GM08714 (cell line): Measurements from ENCODE around the gene NPAS3.

Source experiments
- H3K4me3 ChIP-seq: fragments of 200-500 bp; sonication (Bioruptor generic); 2 replicates; pipeline ENCODE4 v1.5.1; 2014; ENCODE audit warnings: mild to moderate bottlenecking, low read length, inconsistent platforms
- ZNF274 ChIP-seq: IDR thresholded peaks from 2 replicates; pipeline ENCODE4 v1.6.1; 2012; ENCODE audit warnings: mild to moderate bottlenecking, low read depth, low read length

NPAS3 gene

GRCh38 chr14:32932914-32933628 lies 5.6 kb upstream of the NPAS3 start:
- TF ChIP-seq ZNF274: no peak
- no peak overlapping the region for H3K4me3 ChIP-seq

GRCh38 chr14:32933629-32934072 lies 5.0 kb upstream of the NPAS3 start:
- no peak for TF ChIP-seq ZNF274
- H3K4me3 ChIP-seq: no peak overlapping the region

GRCh38 chr14:32934073-32934880 lies 4.4 kb upstream of the NPAS3 start:
- no peak overlapping the region; the same call in 1 of the 2 replicates for H3K4me3 ChIP-seq
- TF ChIP-seq ZNF274: no peak

GRCh38 chr14:32934881-32935633 lies 3.6 kb upstream of the NPAS3 start:
- peak overlapping the region; percentile 14; the same call in 1 of the 2 replicates for H3K4me3 ChIP-seq
- no peak for TF ChIP-seq ZNF274

GRCh38 chr14:32939254-32940065 lies 781 bp downstream of the NPAS3 start:
- no peak for TF ChIP-seq ZNF274
- H3K4me3 ChIP-seq: peak overlapping the region; percentile 65

GRCh38 chr14:32940066-32940651 lies 1.5 kb downstream of the NPAS3 start:
- H3K4me3 ChIP-seq: peak overlapping the region; percentile 65
- no peak for TF ChIP-seq ZNF274

- no peak for TF ChIP-seq ZNF274
- H3K4me3 ChIP-seq: no peak overlapping the region
Measured at GRCh38 chr14:32940711-32941667, 2.3 kb downstream of the NPAS3 start.

- no peak for TF ChIP-seq ZNF274
- no peak overlapping the region for H3K4me3 ChIP-seq
Measured at GRCh38 chr14:32941668-32942065, 3.0 kb downstream of the NPAS3 start.

GRCh38 chr14:32947081-32947480 lies 8.4 kb downstream of the NPAS3 start:
- H3K4me3 ChIP-seq: no peak overlapping the region
- no peak for TF ChIP-seq ZNF274

- TF ChIP-seq ZNF274: no peak
- no peak overlapping the region for H3K4me3 ChIP-seq
Measured at GRCh38 chr14:32947792-32948191, 9.1 kb downstream of the NPAS3 start.

GRCh38 chr14:32950584-32950983 lies 11.9 kb downstream of the NPAS3 start:
- no peak for TF ChIP-seq ZNF274
- no peak overlapping the region for H3K4me3 ChIP-seq

- TF ChIP-seq ZNF274: no peak
- H3K4me3 ChIP-seq: no peak overlapping the region
Measured at GRCh38 chr14:32967421-32967820, 28.7 kb downstream of the NPAS3 start.

GRCh38 chr14:32968972-32969544 lies 30.4 kb downstream of the NPAS3 start:
- TF ChIP-seq ZNF274: no peak

More at GRCh38 chr14:32968972-32969544, 30.4 kb downstream of the NPAS3 start:
- H3K4me3 ChIP-seq: no peak overlapping the region
